ENCODE results near the gene HBEGF. TPM values are rescaled to one million over a fixed set of nuclear protein-coding genes. Genes with fewer than 3 reads are reported as not detected.

HBEGF gene, protein sequence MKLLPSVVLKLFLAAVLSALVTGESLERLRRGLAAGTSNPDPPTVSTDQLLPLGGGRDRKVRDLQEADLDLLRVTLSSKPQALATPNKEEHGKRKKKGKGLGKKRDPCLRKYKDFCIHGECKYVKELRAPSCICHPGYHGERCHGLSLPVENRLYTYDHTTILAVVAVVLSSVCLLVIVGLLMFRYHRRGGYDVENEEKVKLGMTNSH
- total RNA-seq = 27.0 and 27.8 TPM in 2 replicates

GRCh38 chr5:140346348-140347221, at the start of gene HBEGF:
HBEGF (minus strand) TSS chr5:140346603; CDS start chr5:140346328, 275 bp downstream.

GRCh38 chr5:140360101-140360500, 13.7 kb upstream of the HBEGF start, which contains the start of gene SLC4A9:
SLC4A9 (plus strand) TSS chr5:140360194; CDS start chr5:140360237, 43 bp downstream.

DNA sequence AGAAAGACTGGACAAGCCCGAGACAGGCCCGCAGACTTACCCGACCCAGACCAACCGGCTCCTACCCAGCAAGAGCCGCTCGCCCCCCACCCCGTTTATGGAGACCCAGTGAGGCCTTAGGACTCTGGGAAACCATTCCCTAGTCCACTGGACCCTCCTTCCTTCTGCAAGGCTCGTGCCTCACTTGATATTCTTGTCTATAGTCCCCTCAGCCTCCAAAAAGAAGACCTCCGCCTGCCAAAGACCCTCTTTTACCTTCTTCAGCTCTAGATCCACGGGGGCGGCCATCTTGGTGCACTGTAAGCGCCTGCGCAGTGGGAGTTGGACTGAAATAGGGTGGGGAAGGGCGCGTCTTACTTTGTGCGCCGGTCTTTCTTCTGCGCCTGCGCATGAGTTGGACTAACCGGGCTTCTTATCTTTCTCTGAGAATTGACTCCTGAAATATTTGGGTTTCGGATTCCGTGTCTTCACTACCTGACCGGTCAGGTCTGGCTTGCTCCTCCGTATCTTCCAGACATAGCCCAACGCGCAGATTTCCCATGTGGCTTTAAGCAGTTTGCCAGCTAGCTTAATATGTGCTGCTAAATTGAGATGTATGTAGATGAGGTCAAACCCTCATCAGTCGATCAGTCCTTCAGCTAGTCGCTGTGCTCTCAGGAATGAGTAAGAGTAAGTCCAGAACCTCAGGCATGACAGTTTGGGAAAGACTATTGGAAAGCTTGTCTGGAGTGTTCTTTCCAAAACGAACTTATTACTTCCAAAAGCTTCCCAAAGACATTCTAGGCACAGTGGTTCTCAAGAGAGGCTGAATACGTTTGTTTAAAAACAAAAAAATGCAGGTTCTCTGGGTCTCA, 43.4 kb downstream of the HBEGF start, which contains the start of gene PFDN1:
Gene PFDN1, minus strand, starts transcription at position 316 of the 854 bp plus-strand sequence. Its CDS starts 28 bp downstream, at position 288.

Other genes with a start within 250 kb of the HBEGF start
- gene PURA, start 232.5 kb downstream of the HBEGF start, total RNA-seq = 19.4 and 20.3 TPM in 2 replicates
- 5.5 and 6.3 TPM in 2 replicates for gene IGIP, start 220.7 kb downstream of the HBEGF start, total RNA-seq
- gene CYSTM1, start 171.4 kb downstream of the HBEGF start, total RNA-seq = 20.6 and 25.1 TPM in 2 replicates
- gene PFDN1, start 43.5 kb downstream of the HBEGF start, total RNA-seq = 141 and 146 TPM in 2 replicates
- gene SLC4A9, start 13.6 kb upstream of the HBEGF start, total RNA-seq = not detected in 2 replicates
- 94.7 and 111 TPM in 2 replicates for gene ANKHD1, start 55.2 kb upstream of the HBEGF start, total RNA-seq
- gene EIF4EBP3, start 201.1 kb upstream of the HBEGF start, total RNA-seq = 0.53 and 1.7 TPM in 2 replicates
- 20.5 and 25.5 TPM in 2 replicates for gene SRA1, start 210.9 kb upstream of the HBEGF start, total RNA-seq
- 5.6 and 6.1 TPM in 2 replicates for gene APBB3, start 218.0 kb upstream of the HBEGF start, total RNA-seq
- gene SLC35A4, start 218.2 kb upstream of the HBEGF start, total RNA-seq = 28.6 and 34.2 TPM in 2 replicates